ENCODE data around the gene NOG. TPM values are rescaled to one million over a fixed set of nuclear protein-coding genes. Genes with fewer than 3 reads are reported as not detected.

Gene NOG
- total and polyA plus RNA-seq, 10 of the 15 experiments (the other 5 are each of a cell fraction or from before 2014, with no cell fraction given): 0.10 TPM; not detected in 9

- TF ChIP-seq ZBTB33 (IDR thresholded peaks at IDR 0.05) (no peak), BACH1 (IDR thresholded peaks at IDR 0.05; ENCODE audit: borderline replicate concordance) (0 out of 2 replicates have a peak, but pooled peaks have one; percentile 23), YY1 (IDR thresholded peaks at IDR 0.05; ENCODE audit: low read depth, low read length) (peak; percentile 48; the same call in 1 of the 2 replicates), RB1 (IDR thresholded peaks at IDR 0.05; ENCODE audit: borderline replicate concordance) (0 out of 2 replicates have a peak, but pooled peaks have one; percentile 23), KLF5 (IDR thresholded peaks at IDR 0.05; ENCODE audit: partially characterized antibody) (no peak), LARP7 (IDR thresholded peaks at IDR 0.05) (peak; percentile 65; the same call in 1 of the 2 replicates), ZBTB40 (IDR thresholded peaks at IDR 0.05; ENCODE audit: borderline replicate concordance) (no peak), STAT3 (IDR thresholded peaks at IDR 0.05; ENCODE audit: low read depth, low read length) (no peak), TCF3 (IDR thresholded peaks at IDR 0.05; ENCODE audit: borderline replicate concordance, insufficient read depth, low read depth, low read length) (0 out of 2 replicates have a peak, but pooled peaks have one; percentile 55), KDM1A (IDR thresholded peaks at IDR 0.05; ENCODE audit: borderline replicate concordance) (no peak)
- TF ChIP-seq, protein P1, sequence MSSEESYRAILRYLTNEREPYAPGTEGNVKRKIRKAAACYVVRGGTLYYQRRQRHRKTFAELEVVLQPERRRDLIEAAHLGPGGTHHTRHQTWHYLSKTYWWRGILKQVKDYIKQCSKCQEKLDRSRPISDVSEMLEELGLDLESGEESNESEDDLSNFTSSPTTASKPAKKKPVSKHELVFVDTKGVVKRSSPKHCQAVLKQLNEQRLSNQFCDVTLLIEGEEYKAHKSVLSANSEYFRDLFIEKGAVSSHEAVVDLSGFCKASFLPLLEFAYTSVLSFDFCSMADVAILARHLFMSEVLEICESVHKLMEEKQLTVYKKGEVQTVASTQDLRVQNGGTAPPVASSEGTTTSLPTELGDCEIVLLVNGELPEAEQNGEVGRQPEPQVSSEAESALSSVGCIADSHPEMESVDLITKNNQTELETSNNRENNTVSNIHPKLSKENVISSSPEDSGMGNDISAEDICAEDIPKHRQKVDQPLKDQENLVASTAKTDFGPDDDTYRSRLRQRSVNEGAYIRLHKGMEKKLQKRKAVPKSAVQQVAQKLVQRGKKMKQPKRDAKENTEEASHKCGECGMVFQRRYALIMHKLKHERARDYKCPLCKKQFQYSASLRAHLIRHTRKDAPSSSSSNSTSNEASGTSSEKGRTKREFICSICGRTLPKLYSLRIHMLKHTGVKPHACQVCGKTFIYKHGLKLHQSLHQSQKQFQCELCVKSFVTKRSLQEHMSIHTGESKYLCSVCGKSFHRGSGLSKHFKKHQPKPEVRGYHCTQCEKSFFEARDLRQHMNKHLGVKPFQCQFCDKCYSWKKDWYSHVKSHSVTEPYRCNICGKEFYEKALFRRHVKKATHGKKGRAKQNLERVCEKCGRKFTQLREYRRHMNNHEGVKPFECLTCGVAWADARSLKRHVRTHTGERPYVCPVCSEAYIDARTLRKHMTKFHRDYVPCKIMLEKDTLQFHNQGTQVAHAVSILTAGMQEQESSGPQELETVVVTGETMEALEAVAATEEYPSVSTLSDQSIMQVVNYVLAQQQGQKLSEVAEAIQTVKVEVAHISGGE (CRISPR knock-in tag; IDR thresholded peaks at IDR 0.05): no peak
- TF ChIP-seq, protein P2, sequence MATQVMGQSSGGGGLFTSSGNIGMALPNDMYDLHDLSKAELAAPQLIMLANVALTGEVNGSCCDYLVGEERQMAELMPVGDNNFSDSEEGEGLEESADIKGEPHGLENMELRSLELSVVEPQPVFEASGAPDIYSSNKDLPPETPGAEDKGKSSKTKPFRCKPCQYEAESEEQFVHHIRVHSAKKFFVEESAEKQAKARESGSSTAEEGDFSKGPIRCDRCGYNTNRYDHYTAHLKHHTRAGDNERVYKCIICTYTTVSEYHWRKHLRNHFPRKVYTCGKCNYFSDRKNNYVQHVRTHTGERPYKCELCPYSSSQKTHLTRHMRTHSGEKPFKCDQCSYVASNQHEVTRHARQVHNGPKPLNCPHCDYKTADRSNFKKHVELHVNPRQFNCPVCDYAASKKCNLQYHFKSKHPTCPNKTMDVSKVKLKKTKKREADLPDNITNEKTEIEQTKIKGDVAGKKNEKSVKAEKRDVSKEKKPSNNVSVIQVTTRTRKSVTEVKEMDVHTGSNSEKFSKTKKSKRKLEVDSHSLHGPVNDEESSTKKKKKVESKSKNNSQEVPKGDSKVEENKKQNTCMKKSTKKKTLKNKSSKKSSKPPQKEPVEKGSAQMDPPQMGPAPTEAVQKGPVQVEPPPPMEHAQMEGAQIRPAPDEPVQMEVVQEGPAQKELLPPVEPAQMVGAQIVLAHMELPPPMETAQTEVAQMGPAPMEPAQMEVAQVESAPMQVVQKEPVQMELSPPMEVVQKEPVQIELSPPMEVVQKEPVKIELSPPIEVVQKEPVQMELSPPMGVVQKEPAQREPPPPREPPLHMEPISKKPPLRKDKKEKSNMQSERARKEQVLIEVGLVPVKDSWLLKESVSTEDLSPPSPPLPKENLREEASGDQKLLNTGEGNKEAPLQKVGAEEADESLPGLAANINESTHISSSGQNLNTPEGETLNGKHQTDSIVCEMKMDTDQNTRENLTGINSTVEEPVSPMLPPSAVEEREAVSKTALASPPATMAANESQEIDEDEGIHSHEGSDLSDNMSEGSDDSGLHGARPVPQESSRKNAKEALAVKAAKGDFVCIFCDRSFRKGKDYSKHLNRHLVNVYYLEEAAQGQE (IDR thresholded peaks at IDR 0.05; ENCODE audit: low read depth, low read length): no peak
Measured at GRCh38 chr17:56592487-56593085, 913 bp upstream of the NOG start (continued).
